Amniotic epithelial cell (primary cell): Measurements from ENCODE around the gene ZFPL1.

ENCODE experiments used
- DNase-seq: peaks from one replicate; pipeline ENCODE4 v3.0.0-alpha.2; 2010; ENCODE audit warnings: low read depth

The ZFPL1 gene

GRCh38 chr11:65083834-65084597, at the start of gene ZFPL1, which contains the start of gene CDCA5:
Gene ZFPL1, plus strand, starts transcription at chr11:65084222. Its CDS starts 477 bp downstream, at chr11:65084699.
Gene CDCA5, minus strand, starts transcription at chr11:65084040. Its CDS starts 62 bp downstream, at chr11:65083978.
- peak; percentile 90 for DNase-seq

- no peak for DNase-seq
Measured at GRCh38 chr11:65034423-65034822, 49.6 kb upstream of the ZFPL1 start.

GRCh38 chr11:65035579-65035978, 48.4 kb upstream of the ZFPL1 start:
- DNase-seq: no peak

- DNase-seq: no peak
Measured at GRCh38 chr11:65036931-65037330, 47.1 kb upstream of the ZFPL1 start.

GRCh38 chr11:65040520-65040846, 43.5 kb upstream of the ZFPL1 start:
- no peak for DNase-seq

GRCh38 chr11:65040847-65041622, 43.0 kb upstream of the ZFPL1 start, which contains the start of gene SAC3D1:
Gene SAC3D1, plus strand, starts transcription at chr11:65041210. Its CDS starts 83 bp downstream, at chr11:65041293.
- peak; percentile 89 for DNase-seq

- no peak for DNase-seq
Measured at GRCh38 chr11:65042891-65043290, 41.1 kb upstream of the ZFPL1 start.

- DNase-seq: no peak
Measured at GRCh38 chr11:65043881-65044501, 40.0 kb upstream of the ZFPL1 start.

GRCh38 chr11:65045061-65045460, 39.0 kb upstream of the ZFPL1 start:
- DNase-seq: no peak

- no peak for DNase-seq
Measured at GRCh38 chr11:65045728-65046127, 38.3 kb upstream of the ZFPL1 start.

- no peak for DNase-seq
Measured at GRCh38 chr11:65047581-65048422, 36.2 kb upstream of the ZFPL1 start.

GRCh38 chr11:65051398-65051858, 32.6 kb upstream of the ZFPL1 start:
- DNase-seq: no peak

- no peak for DNase-seq
Measured at GRCh38 chr11:65053827-65054508, 30.1 kb upstream of the ZFPL1 start.

GRCh38 chr11:65055538-65055937, 28.5 kb upstream of the ZFPL1 start:
- no peak for DNase-seq

- DNase-seq: no peak
Measured at GRCh38 chr11:65056999-65057398, 27.0 kb upstream of the ZFPL1 start.

- no peak for DNase-seq
Measured at GRCh38 chr11:65057526-65057925, 26.5 kb upstream of the ZFPL1 start.

- no peak for DNase-seq
Measured at GRCh38 chr11:65058012-65058411, 26.0 kb upstream of the ZFPL1 start.

GRCh38 chr11:65058419-65059054, 25.5 kb upstream of the ZFPL1 start, which contains the start of gene NAALADL1:
Gene NAALADL1, minus strand, starts transcription at chr11:65058553. Its CDS starts 32 bp downstream, at chr11:65058521.
- DNase-seq: no peak

GRCh38 chr11:65059523-65059922, 24.5 kb upstream of the ZFPL1 start:
- no peak for DNase-seq
